ENCODE data around the gene SH3GL3. TPM values are rescaled to one million over a fixed set of nuclear protein-coding genes. Genes with fewer than 3 reads are reported as not detected.

The SH3GL3 gene, protein sequence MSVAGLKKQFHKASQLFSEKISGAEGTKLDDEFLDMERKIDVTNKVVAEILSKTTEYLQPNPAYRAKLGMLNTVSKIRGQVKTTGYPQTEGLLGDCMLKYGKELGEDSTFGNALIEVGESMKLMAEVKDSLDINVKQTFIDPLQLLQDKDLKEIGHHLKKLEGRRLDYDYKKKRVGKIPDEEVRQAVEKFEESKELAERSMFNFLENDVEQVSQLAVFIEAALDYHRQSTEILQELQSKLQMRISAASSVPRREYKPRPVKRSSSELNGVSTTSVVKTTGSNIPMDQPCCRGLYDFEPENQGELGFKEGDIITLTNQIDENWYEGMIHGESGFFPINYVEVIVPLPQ
- total RNA-seq (1 to 10 TPM in 3 of 9 donors, not detected in 6; 1.2 to 1.7 (median 1.5) TPM), polyA plus RNA-seq (1 to 10 TPM in 1 of 3 donors, under 1 TPM in 2; 0.24 to 1.3 (median 0.59) TPM)
- long read RNA-seq, donor 1, partial matches to known transcripts: 0 of 1 reads
- long read RNA-seq, donor 1, other reads (novel, unspliced or antisense): 0 of 1 reads
- long read RNA-seq, donor 2: 0 reads
- long read RNA-seq, donor 3: 0 reads
- long read RNA-seq, donor 4, partial matches to known transcripts: 0 of 1 reads
- long read RNA-seq, donor 4, other reads (novel, unspliced or antisense): 1 of 1 reads
- long read RNA-seq, donor 5: 0 reads
- long read RNA-seq, donor 6: 0 reads
- long read RNA-seq, donor 7: 0 reads
- long read RNA-seq, donor 8: 0 reads
- long read RNA-seq, donor 9, partial matches to known transcripts: 0 of 1 reads
- long read RNA-seq, donor 9, other reads (novel, unspliced or antisense): 0 of 1 reads
- long read RNA-seq, donor 10, partial matches to known transcripts: 0 of 2 reads
- long read RNA-seq, donor 10, other reads (novel, unspliced or antisense): 0 of 2 reads

DNA sequence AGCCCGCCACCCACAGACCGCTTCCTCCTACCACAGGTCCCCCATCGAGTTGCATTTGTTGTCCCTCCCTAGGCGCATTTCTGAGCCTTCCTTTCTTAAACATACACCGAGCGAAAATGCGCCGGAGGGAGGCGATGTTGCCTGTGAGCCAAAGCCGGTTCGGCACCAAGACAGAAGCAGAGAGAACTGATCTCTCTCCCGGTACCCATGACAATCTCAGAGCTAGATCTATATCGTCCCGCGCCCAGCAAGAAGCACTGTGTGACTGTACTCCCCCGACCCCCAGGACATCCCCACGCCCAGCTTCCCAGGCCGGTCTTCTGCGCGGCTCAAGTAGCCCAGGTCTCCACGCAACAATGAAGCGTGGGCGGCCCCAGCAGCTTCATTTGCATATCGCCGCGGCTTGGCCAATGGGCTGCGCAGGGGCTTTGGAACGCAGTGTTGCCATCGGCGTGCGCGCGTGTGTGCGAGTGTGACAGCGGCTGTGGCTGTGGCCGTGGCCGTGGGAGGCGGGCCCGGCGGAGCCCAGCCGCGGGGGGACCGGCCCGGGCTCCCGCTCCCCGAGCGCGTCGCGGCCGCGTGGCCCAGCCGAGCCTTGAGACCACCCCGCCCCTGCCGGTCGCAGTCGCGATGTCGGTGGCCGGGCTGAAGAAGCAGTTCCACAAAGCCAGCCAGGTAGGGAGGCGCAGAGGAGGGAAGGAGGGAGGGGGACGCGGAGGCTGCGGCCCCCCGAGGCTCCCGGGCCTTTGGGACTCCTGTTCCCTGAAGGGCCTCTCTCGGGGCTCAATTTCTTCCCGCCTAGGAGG, at the start of gene SH3GL3:
SH3GL3 (plus strand) TSS at position 438 of the 806 bp plus-strand sequence; CDS start at position 631, 193 bp downstream.
- intact Hi-C loops (cut with DNase I): no loop called here
- no peak within 1 kb of the TSS for H3K27ac ChIP-seq
- WGBS, 4 donors: 1 to 3% (median 1%) methylated on average over 18 to 68 of the region's 68 CpGs

DNA sequence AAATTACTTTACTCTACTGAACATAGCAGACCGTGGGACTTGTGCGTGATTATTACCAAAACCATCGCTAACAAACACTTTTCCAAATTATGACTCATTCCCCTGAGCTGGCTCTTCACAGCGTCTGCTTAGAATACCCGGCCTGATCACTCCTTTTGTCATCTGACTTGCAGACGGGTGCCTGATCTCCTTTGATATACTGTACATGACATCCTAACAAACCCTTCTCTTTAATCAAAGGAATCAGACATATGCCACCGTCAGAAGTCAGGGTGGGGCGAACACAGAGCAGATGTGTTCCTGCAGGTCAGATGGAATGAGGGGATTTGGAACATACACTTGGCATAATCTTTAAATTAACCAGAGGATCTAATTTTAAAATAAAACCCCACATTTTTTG, 48.5 kb upstream of the SH3GL3 start:
- Histone ChIP-seq H3K27me3 (no peaks in the 10 kb centered on the region), H3K4me1 (replicated peaks in 1 of 2) (no peaks in the 10 kb centered on the region), H3K4me3 (no peak overlapping the region), H3K9me3 (replicated peaks in 1 of 3) (no peaks in the 10 kb centered on the region), H3K27ac (no peak overlapping the region), H3K36me3 (replicated peaks in 1 of 2) (no peaks in the 10 kb centered on the region)
- no peak for TF ChIP-seq POLR2A (IDR thresholded peaks at IDR 0.05)
- TF ChIP-seq, protein P1, sequence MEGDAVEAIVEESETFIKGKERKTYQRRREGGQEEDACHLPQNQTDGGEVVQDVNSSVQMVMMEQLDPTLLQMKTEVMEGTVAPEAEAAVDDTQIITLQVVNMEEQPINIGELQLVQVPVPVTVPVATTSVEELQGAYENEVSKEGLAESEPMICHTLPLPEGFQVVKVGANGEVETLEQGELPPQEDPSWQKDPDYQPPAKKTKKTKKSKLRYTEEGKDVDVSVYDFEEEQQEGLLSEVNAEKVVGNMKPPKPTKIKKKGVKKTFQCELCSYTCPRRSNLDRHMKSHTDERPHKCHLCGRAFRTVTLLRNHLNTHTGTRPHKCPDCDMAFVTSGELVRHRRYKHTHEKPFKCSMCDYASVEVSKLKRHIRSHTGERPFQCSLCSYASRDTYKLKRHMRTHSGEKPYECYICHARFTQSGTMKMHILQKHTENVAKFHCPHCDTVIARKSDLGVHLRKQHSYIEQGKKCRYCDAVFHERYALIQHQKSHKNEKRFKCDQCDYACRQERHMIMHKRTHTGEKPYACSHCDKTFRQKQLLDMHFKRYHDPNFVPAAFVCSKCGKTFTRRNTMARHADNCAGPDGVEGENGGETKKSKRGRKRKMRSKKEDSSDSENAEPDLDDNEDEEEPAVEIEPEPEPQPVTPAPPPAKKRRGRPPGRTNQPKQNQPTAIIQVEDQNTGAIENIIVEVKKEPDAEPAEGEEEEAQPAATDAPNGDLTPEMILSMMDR (IDR thresholded peaks at IDR 0.05): no peak
- 59 to 73% (median 66%) methylated on average over 8 of the region's 8 CpGs for WGBS, 4 donors
- intact Hi-C loops (cut with DNase I): no loop called here
- no peak for DNase-seq

More for the DNA sequence above, at the start of gene SH3GL3:
- H3K4me3 ChIP-seq: peak within 1 kb of the TSS in 1 of 4 donors; percentile 49
- peak; percentile 51 to 86 (median 66) for DNase-seq
- H3K36me3 ChIP-seq (replicated peaks in 1 of 2): no peaks in the 10 kb centered on the region
- TF ChIP-seq, protein P1 (IDR thresholded peaks at IDR 0.05): peak in 1 of 6 experiments; percentile 16
- no peak for TF ChIP-seq POLR2A (IDR thresholded peaks at IDR 0.05)
- peaks cover 6 to 8% of the 10 kb centered on the region in 2 donors for H3K4me1 ChIP-seq (replicated peaks in 1 of 2)
- no peaks in the 10 kb centered on the region for H3K9me3 ChIP-seq (replicated peaks in 1 of 3)
- H3K27me3 ChIP-seq: peaks cover 11% of the 10 kb centered on the region

DNA sequence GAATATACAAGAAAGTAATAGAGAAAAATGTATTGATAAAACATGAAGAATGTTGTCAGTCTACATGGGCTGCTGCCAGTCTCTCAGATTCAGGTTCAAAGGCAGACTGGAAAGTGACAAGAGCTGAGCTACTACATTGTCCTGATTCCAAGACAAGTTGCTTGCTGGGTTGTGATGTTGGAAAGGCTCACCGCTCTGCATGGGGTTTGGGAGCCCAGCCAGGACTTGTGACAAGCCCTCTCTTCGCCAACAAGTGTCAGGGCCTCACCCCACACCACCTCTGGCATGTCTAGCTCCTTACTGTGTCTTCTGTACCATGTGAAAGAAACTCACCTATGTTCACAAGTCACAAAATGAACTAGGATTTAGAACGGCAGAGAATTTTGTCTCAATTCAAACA, 43.0 kb upstream of the SH3GL3 start:
- H3K27me3 ChIP-seq: no peaks in the 10 kb centered on the region
- H3K27ac ChIP-seq: no peak overlapping the region
- no peaks in the 10 kb centered on the region for H3K4me1 ChIP-seq (replicated peaks in 1 of 2)
- no peak for DNase-seq
- H3K36me3 ChIP-seq (replicated peaks in 1 of 2): no peaks in the 10 kb centered on the region
- intact Hi-C loops (cut with DNase I): no loop called here
- H3K9me3 ChIP-seq (replicated peaks in 1 of 3): no peaks in the 10 kb centered on the region
- TF ChIP-seq POLR2A (IDR thresholded peaks at IDR 0.05): no peak
- TF ChIP-seq, protein P1 (IDR thresholded peaks at IDR 0.05): no peak
- no peak overlapping the region for H3K4me3 ChIP-seq
- WGBS, 4 donors: 40 to 80% (median 59%) methylated on average over 3 of the region's 3 CpGs

Measured in adrenal gland (tissue), 19 donors.